HG03045 (cell line): ENCODE measurements around the gene TMEM229B.

Experiments used
- ATAC-seq: cut with Tn5 transposase; IDR thresholded peaks from one replicate; pipeline ENCODE4 v1.9.1; 2021; ENCODE audit warnings: mild to moderate bottlenecking, moderate library complexity; ENCODE audit not compliant: unreplicated experiment

The TMEM229B gene

DNA sequence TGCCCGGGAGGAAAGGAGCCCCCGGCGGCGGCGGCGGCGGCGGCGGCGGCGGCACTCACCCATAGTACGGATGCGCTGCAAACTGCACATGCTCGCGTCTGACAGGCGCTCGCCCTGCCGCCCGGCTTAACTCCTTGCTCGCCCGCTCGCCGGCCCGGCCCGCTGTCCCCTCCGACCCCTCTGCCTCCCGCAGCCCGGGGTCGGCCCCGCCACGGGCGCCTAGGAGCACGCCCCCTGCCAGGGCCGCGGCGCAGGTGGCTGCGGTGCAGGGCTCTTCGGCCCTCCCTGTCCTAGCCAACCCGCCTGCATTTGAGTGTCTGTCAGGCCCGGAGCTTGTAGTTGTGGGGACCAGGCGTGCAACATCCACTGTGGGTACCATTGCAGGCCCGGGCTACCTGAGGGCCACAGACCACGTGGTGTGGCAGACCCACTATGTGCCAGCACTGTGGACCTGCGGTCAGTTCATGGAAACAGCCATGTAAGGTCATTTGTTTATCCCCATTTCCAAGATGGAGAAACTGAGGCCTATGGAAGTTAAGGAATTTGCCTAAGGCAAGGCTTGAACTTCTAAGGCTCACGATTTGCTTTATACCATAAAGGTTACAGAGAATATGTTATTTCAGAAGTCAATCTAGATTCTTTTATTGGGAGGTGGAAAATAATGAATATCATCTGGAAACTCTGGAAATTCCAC lies 27.0 kb upstream of the TMEM229B start:
- ATAC-seq = no peak

DNA sequence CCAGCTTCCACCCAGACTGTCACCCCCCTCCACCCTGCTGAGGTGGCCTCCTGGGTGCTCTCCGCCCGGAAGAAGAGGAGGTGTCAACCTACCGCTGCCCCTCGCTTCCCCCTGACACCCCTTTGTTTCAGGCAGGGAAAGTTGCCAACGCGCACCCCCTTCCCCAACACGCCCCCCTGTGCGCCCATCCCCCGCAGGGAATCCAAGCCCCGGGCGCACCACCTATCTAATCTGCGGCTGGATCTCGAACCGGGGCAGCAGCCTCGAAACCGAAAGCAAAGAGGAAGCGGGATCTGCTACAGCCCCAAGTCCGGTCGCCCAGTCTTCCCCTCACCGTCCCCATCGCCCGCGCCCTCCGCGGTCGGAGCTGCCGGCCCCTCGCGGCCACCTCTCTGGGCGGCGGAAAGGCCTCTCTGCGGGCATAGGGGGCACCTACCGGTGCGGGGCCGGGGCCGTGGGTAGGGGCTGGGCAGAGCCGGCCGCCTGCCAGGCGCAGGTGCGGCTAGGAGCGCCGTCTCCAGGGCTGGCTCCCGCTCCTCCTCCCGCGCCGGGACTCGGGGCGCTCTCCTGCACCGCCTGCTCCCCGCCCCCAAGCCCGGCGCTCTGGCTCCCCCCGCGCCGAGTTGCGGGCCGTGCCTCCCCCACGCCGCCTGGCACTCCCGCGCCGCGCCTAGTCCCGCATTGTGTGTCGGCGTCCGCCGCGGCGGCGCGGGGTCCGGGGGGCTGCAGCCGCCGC lies 26.3 kb upstream of the TMEM229B start:
- no peak for ATAC-seq

DNA sequence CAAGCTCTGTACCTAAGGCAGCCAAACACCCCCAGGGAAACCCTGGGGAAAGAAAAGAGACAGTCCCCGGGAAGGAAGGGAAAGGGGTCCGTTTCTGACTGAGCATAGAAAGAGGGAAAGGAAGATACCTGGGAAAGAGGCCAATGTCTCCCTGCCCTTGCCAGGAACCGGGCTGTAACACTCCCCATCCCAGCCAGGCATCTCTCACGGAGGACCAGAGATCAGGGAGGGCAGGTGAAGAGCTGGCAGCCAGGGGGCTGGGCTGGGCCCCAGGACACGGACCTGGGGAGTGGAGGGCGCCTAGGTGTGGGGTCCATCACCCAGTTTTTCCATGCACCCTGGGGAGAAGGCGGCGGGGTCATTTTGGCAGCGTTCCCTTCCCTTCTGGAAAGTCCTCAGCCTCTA lies 25.7 kb upstream of the TMEM229B start:
- no peak for ATAC-seq

DNA sequence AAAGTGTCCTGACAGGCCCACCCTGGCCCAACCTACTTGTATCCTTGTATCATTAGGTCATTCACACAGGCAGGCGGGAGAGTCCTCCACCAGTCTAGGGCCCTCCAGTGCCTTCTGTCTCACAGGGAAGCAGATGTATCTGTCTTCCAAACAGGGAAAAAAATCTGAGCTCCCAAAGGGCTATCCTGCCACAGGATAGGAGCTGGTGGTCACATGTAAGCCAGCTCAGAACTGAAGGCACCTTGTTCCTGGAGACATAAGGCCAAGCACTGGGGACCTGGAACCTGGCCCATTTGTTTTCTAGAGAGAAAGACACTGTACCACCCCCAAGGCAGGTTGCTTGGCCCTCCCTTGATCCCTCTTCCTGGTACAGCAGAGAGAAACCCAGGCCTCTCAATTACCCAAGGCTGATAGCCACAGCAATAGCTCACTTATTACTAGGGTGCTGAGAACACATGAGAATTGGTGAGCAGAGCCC lies 25.1 kb upstream of the TMEM229B start:
- no peak for ATAC-seq

- ATAC-seq = no peak
Observed at GRCh38 chr14:67512463-67513310, 24.2 kb upstream of the TMEM229B start.

DNA sequence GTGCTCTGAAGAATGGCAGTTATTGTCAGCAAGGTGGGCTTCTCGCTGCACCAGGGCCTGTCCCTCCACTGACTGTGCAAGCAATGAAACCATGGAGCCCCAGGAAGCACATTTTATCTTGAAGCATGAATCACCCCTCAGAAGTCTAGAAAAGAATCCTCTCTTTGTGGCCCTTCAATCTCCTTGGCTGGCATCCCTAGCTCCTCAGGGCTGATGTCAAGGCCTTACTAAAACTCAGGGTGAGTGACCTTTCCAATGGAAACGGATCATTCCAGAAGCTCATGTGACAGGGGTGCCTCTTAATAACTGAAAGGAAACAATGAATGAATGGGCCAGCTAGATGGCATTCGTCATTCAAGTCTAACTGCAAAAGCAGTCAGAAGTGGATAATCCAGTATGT lies 22.3 kb upstream of the TMEM229B start:
- ATAC-seq = no peak

DNA sequence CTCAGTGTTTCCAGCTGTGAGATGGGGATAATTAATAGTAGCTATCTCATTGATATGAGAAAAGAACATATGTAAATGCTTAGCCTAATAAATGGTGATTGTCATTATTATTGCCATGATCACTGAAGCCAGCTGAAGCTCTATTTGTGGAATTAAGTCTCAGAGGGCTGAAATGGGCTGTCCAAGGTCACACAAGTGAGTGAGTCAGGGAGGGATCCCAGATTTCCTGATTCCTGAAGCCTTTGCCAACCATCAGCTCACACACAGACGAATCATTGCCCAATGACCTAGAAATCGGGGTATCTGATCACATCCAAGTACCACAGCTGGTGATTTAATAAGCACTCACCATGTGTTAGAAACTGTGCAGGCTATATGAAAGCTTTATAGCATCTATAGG lies 21.6 kb upstream of the TMEM229B start:
- ATAC-seq = no peak

GRCh38 chr14:67508956-67509355 lies 20.4 kb upstream of the TMEM229B start:
- ATAC-seq = no peak

DNA sequence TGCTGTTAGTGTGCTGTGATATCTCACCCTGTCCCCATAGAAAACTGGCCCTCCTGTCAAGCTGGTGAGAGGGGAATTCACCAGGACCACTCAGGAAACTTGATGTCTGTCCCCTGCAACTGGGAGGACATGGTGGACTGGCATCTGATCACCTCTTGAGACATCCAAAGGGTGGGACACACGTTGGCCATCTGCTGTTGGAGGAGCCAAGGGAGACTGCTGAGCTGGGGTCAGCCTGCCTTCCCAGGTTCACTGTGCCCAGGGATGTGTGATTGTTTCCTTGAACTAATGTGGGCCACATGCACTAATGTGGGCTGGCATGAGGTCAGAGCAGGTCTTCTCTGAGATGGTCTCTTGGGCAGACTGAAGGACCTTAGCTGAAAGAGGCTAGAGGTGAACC lies 16.7 kb upstream of the TMEM229B start:
- no peak for ATAC-seq

GRCh38 chr14:67503331-67503730 lies 14.8 kb upstream of the TMEM229B start:
- no peak for ATAC-seq

DNA sequence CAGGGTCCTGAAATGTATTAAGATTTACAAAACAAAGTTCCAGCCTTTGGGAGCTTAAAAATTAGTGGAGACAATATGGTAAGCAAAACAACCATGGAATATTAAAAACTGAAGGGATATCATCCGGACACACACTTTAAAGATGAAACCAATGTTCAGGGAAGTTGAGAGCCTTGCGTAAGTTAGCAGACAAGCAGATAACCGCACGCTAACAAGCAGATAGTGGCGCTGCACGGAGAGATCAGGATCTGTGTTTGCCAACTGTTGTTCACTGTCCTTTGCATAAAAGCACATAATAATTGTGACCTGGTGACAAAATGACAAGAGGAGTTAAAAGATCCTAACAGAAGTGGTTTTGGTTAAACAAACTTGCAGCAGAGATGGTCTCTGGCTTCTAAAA lies 14.3 kb upstream of the TMEM229B start:
- ATAC-seq = no peak

GRCh38 chr14:67501670-67502069 lies 13.1 kb upstream of the TMEM229B start:
- no peak for ATAC-seq

DNA sequence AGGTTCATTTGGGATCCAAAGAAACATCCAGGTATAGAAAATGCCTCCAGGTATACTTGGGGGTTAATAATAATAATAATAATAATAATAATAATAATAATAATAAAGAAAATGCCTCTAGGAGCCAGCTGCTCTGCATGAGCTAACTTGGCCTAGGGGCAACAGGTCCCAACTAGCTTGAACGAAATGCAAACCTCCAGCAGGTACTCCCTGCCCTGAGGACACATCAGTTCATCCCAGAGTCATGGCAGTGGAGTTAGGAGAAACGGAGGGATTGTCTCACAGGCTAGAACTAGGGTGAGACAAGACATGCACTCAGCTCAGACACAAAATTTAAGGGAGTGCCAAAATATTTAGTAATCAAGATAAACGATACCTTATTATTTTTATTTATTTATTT lies 12.5 kb upstream of the TMEM229B start:
- no peak for ATAC-seq

DNA sequence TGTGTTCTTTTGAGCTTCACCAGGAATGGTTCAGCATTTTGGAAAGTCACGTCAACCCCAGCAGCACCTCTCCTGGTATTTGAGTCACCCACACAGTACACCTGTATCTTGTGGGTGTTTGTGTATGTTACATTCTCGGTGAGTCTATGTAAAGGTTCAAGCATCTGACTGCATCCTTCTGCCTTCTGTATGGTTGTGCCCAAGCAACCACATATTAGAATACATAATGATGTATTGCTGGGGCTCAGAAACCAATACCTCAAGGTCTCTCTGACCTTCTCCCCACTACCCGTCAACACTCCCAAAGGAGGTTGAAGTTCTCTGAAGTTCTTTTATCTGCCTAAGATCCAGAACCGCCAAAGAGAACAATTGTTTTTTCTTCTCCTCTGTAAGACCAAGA lies 9.2 kb upstream of the TMEM229B start:
- ATAC-seq = no peak

GRCh38 chr14:67497216-67497615 lies 8.7 kb upstream of the TMEM229B start:
- no peak for ATAC-seq

- no peak for ATAC-seq
Observed at GRCh38 chr14:67495827-67496226, 7.3 kb upstream of the TMEM229B start.

DNA sequence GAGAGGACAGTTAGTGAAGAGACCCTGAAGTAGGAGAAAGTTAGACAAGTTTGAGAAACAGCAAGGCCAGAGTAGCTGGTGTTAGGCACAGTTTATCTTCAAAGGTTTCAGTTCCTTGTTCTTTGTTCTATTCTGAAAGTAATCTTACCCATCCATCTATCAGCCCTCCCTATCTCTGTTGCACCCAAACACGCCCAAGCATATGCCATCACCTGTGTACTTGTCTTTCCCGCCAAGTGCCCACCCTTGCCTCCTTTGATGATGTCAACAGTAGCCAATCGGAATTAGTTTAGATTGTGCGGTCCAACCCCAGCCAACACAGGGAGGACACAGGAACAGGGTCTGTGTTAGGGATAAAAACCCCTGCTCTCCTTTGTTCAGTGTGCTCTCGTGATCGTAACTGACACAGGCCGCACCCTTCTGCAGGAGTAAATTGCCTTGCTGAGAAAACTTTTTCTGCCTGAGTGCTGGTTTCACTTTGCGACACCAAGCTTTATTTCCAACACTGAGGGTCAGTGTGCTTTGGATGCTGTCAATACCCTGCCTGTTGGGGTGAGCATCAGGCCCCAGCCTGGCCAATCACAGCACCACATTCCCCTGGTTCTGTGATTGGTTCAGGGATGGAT lies 4.7 kb upstream of the TMEM229B start:
- no peak for ATAC-seq

DNA sequence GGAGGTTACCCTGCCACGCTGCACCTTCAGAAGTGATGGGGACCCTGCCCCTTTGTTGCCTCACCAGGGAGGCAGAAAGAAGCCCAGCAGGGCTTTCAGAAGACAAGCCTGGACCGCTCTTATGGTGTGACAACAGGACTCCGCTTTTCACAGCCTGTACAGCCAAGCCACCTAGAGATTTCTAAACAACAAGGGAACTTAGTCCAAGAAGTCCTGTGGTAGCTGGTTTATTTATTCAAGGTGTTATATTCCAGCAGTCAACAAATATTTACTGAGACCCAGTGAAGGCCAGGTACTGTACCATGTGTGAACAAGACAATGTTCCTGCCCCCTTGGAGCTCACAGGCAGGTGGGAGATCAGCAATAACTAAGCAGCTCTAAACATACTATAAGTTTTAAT lies 4.0 kb upstream of the TMEM229B start:
- no peak for ATAC-seq

DNA sequence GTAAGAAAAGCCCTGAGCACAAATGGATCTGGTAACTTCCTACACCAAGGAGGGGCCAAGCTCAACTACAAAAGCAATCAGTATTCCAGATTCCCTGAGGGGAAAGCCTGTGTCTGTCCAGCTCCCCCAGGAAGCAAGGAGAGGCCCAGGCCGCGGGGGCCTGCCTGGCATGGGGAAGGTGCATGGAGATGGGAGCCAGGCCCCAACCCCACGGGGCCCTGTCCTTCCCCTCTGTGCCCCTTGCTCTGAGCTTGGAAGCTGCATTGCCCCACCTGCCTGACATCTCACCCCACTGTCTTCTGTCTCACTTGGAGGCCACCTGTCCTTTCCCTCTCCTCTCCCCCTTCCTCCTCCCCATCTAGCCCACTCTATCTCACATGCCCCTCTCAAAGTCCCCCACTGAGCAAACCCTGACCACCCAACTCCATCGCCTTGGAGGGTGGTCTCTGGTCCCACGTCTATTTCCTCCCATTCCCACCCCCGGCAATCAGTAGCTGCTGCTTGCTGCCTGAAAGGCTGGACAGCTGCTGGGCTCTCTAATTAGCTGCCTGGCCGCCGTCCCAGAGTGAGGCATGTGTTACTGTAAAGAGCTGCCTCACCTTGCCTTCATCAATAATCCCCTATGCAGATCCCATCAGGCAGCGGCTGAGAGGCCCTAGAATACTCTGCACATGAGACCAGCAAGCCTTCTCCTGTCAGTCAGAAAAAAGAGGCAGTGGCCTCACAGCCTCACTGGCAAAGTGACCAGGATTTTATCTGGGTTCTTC lies 3.4 kb upstream of the TMEM229B start:
- ATAC-seq = no peak

DNA sequence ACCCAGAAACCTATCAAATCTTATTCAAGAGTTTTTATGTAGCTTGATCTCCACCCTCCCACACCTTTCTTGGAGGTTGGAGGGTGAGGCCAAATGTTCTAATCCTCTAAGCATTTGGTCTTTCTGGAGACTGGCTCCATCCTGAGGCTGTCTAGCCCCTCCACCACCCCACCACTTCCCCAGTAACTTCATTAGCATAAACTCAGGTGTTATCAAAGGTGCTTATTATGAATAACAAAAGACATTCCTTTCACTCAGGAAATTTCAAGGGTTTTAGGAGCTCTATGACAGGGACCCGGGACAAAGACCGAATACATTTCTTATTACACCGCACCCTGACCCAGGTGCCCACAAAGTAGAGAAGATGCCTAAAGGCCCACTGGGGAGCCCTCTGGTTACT lies 2.8 kb upstream of the TMEM229B start:
- no peak for ATAC-seq
